IMR-90 (cell line): ENCODE results near the gene MEIKIN. TPM values are rescaled to one million over a fixed set of nuclear protein-coding genes. Genes with fewer than 3 reads are reported as not detected.

ENCODE experiments used
- ATAC-seq: fragments of 200-7000 bp; cut with Tn5 transposase; 2 replicates; pipeline ENCODE4 v1.9.1; 2020; ENCODE audit warnings: low read depth, mild to moderate bottlenecking, moderate library complexity
- BruUV-seq: library from RNA; stranded (reverse); fragments of 400-500 nt; replicated peaks from 2 replicates; lab custom pipeline; 2021; lab: Mats Ljungman, UMichigan
- CTCF ChIA-PET: fragments of 300-600 bp; formaldehyde crosslinking; extraction: SDS; loops from one replicate; lab custom pipeline; 2021; ENCODE audit warnings: antibody characterized with exemption; lab: Yijun Ruan, JAX
- POLR2A ChIA-PET: fragments of 300-600 bp; sonication (Branson Sonifier 250); formaldehyde crosslinking; loops from one replicate; lab custom pipeline; 2022; ENCODE audit warnings: antibody characterized with exemption; ENCODE audit not compliant: unreplicated experiment; lab: Charles Lee
- DNase-seq: peaks from one replicate; pipeline ENCODE4 v3.0.0; 2013
- H2AFZ ChIP-seq: replicated peaks from 2 replicates; pipeline ENCODE3; 2013; ENCODE audit warnings: low read length, mild to moderate bottlenecking; ENCODE audit not compliant: poor library complexity
- H2AK5ac ChIP-seq: 2 replicates; pipeline ENCODE4 v1.6.1; 2013; ENCODE audit warnings: low read depth, low read length, inconsistent platforms
- H2AK9ac ChIP-seq: replicated peaks from 2 replicates; pipeline ENCODE3; 2013; ENCODE audit warnings: mild to moderate bottlenecking, low read depth, low read length, moderate library complexity; ENCODE audit not compliant: poor library complexity
- H2BK120ac ChIP-seq: 2 replicates; pipeline ENCODE4 v1.6.1; 2013; ENCODE audit warnings: low read depth, low read length, inconsistent platforms
- H2BK15ac ChIP-seq: 3 replicates; pipeline ENCODE4 v1.6.1; 2013; ENCODE audit warnings: low read depth, low read length, inconsistent platforms
- H2BK20ac ChIP-seq: 2 replicates; pipeline ENCODE4 v1.6.1; 2013; ENCODE audit warnings: low read depth, mild to moderate bottlenecking, inconsistent platforms, low read length, moderate library complexity
- H2BK5ac ChIP-seq: 2 replicates; pipeline ENCODE4 v1.6.1; 2013; ENCODE audit warnings: mild to moderate bottlenecking, low read depth, low read length, inconsistent platforms; ENCODE audit not compliant: poor library complexity, severe bottlenecking
- H3K14ac ChIP-seq: replicated peaks from 2 replicates; pipeline ENCODE4 v1.6.1; 2013; ENCODE audit warnings: low read depth, low read length, inconsistent platforms
- H3K18ac ChIP-seq: 2 replicates; pipeline ENCODE4 v1.6.1; 2013; ENCODE audit warnings: low read depth, low read length, control low read depth
- H3K23ac ChIP-seq: 2 replicates; pipeline ENCODE4 v1.6.1; 2013; ENCODE audit warnings: low read depth, low read length, inconsistent platforms
- H3K27ac ChIP-seq: 2 replicates; pipeline ENCODE4 v1.5.1; 2013; ENCODE audit warnings: mild to moderate bottlenecking, control low read depth, low read length; ENCODE audit not compliant: insufficient read depth
- H3K27me3 ChIP-seq: 2 replicates; pipeline ENCODE4 v1.6.1; 2013; ENCODE audit warnings: low read length; ENCODE audit not compliant: control insufficient read depth, insufficient read depth
- H3K36me3 ChIP-seq: 2 replicates; pipeline ENCODE4 v1.6.1; 2013; ENCODE audit warnings: low read length, mixed read lengths; ENCODE audit not compliant: control insufficient read depth, insufficient read depth
- H3K4ac ChIP-seq: 2 replicates; pipeline ENCODE4 v1.6.1; 2013; ENCODE audit warnings: low read depth, low read length, inconsistent platforms
- H3K4me1 ChIP-seq: 2 replicates; pipeline ENCODE4 v1.6.1; 2013; ENCODE audit warnings: low read length, mixed read lengths; ENCODE audit not compliant: control insufficient read depth, insufficient read depth
- H3K4me2 ChIP-seq: 2 replicates; pipeline ENCODE4 v1.6.1; 2013; ENCODE audit warnings: low read depth, mild to moderate bottlenecking, control low read depth, low read length, moderate library complexity
- H3K4me3 ChIP-seq: 2 replicates; pipeline ENCODE4 v1.5.1; 2013; ENCODE audit warnings: low read depth, mild to moderate bottlenecking, control low read depth, low read length, moderate library complexity; ENCODE audit not compliant: insufficient read depth
- H3K56ac ChIP-seq: 2 replicates; pipeline ENCODE4 v1.6.1; 2013; ENCODE audit warnings: low read length, inconsistent platforms; ENCODE audit not compliant: insufficient read depth; ENCODE audit errors: extremely low read depth
- H3K79me1 ChIP-seq, 2 experiments: 2 replicates each; pipeline ENCODE4 v1.6.1; 2013; ENCODE audit warnings: low read length in 2 of 2, inconsistent platforms in 1 of 2, low read depth in 1 of 2
- H3K9ac ChIP-seq: 2 replicates; pipeline ENCODE4 v1.6.1; 2013; ENCODE audit warnings: low read depth, low read length, control low read depth
- H3K9me1 ChIP-seq: 2 replicates; pipeline ENCODE4 v1.6.1; 2013; ENCODE audit warnings: low read length, inconsistent platforms; ENCODE audit not compliant: insufficient read depth
- H3K9me3 ChIP-seq: 2 replicates; pipeline ENCODE4 v1.6.1; 2013; ENCODE audit warnings: low read length; ENCODE audit not compliant: control insufficient read depth, insufficient read depth
- H4K20me1 ChIP-seq: 2 replicates; pipeline ENCODE4 v1.6.1; 2013; ENCODE audit warnings: low read length, inconsistent platforms; ENCODE audit not compliant: insufficient read depth
- H4K5ac ChIP-seq: 2 replicates; pipeline ENCODE4 v1.6.1; 2013; ENCODE audit warnings: mild to moderate bottlenecking, low read depth, low read length, control low read depth
- H4K8ac ChIP-seq, 2 experiments: 2 replicates each; pipeline ENCODE4 v1.6.1; 2013; ENCODE audit warnings: low read depth in 2 of 2, low read length in 2 of 2, control low read depth in 1 of 2, inconsistent platforms in 1 of 2
- H4K91ac ChIP-seq: 2 replicates; pipeline ENCODE4 v1.6.1; 2013; ENCODE audit warnings: low read depth, low read length, inconsistent platforms; ENCODE audit not compliant: insufficient read depth
- BHLHE40 ChIP-seq: fragments of 150-350 bp; IDR thresholded peaks from 2 replicates; pipeline ENCODE4 v1.6.1; 2016; ENCODE audit warnings: mild to moderate bottlenecking, low read depth, low read length
- CEBPB ChIP-seq: IDR thresholded peaks from 2 replicates; pipeline ENCODE4 v1.6.1; 2012; ENCODE audit warnings: low read depth, low read length, improper control_type of control experiment
- CHD1 ChIP-seq: IDR thresholded peaks from 2 replicates; pipeline ENCODE4 v1.6.1; 2012; ENCODE audit warnings: low read depth, low read length, improper control_type of control experiment
- ELK1 ChIP-seq: fragments of 150-350 bp; IDR thresholded peaks from 2 replicates; pipeline ENCODE4 v1.6.1; 2016; ENCODE audit warnings: low read depth, mild to moderate bottlenecking, low read length, moderate library complexity, borderline replicate concordance
- FOS ChIP-seq: fragments of 150-350 bp; IDR thresholded peaks from 2 replicates; pipeline ENCODE4 v1.6.1; 2016; ENCODE audit warnings: low read depth, low read length
- MAFK ChIP-seq: IDR thresholded peaks from 2 replicates; pipeline ENCODE4 v1.6.1; 2012; ENCODE audit warnings: low read depth, low read length, improper control_type of control experiment
- MAZ ChIP-seq: IDR thresholded peaks from 2 replicates; pipeline ENCODE4 v1.6.1; 2012; ENCODE audit warnings: low read depth, mild to moderate bottlenecking, low read length, improper control_type of control experiment, moderate library complexity, borderline replicate concordance
- MXI1 ChIP-seq: IDR thresholded peaks from 2 replicates; pipeline ENCODE4 v1.6.1; 2012; ENCODE audit warnings: low read depth, mild to moderate bottlenecking, low read length, moderate library complexity, borderline replicate concordance
- NFE2L2 ChIP-seq: fragments of 150-350 bp; IDR thresholded peaks from 2 replicates; pipeline ENCODE4 v1.6.1; 2016; ENCODE audit warnings: low read depth, mild to moderate bottlenecking, low read length
- POLR2A ChIP-seq: IDR thresholded peaks from 2 replicates; pipeline ENCODE4 v1.6.1; 2012; ENCODE audit warnings: mild to moderate bottlenecking, low read depth, low read length
- RAD21 ChIP-seq: IDR thresholded peaks from 2 replicates; pipeline ENCODE4 v1.6.1; 2012; ENCODE audit warnings: low read length, improper control_type of control experiment
- RCOR1 ChIP-seq: IDR thresholded peaks from 2 replicates; pipeline ENCODE4 v1.6.1; 2012; ENCODE audit warnings: mild to moderate bottlenecking, low read length, improper control_type of control experiment; ENCODE audit not compliant: insufficient replicate concordance
- RFX5 ChIP-seq: IDR thresholded peaks from 2 replicates; pipeline ENCODE4 v1.8.0; 2012; ENCODE audit warnings: low read depth, mild to moderate bottlenecking, low read length, moderate library complexity
- SMC3 ChIP-seq: fragments of 150-350 bp; IDR thresholded peaks from 2 replicates; pipeline ENCODE4 v1.6.1; 2016; ENCODE audit warnings: low read depth, mild to moderate bottlenecking, antibody characterized with exemption, low read length, moderate library complexity
- USF2 ChIP-seq: fragments of 150-350 bp; IDR thresholded peaks from 2 replicates; pipeline ENCODE4 v1.6.1; 2017; ENCODE audit warnings: mild to moderate bottlenecking, antibody characterized with exemption, low read length, low read depth
- WGBS, 2 experiments: methylation state at CpG; one replicate each; pipeline versions ENCODE4 v1.1.5 to v1.1.7; 2013; ENCODE audit warnings: missing lambda C conversion rate in 2 of 2; ENCODE audit not compliant: insufficient read length in 1 of 2; ENCODE audit errors: extremely low coverage in 2 of 2; 5-methylcytosine and 5-hydroxymethylcytosine counted together
- dilution Hi-C: fragments of 300-500 bp; cut with HindIII; formaldehyde crosslinking; loops from one replicate; pipeline ENCODE4 v1.14.3; 2018; ENCODE audit warnings: low sequenced_read_pairs; ENCODE audit not compliant: unreplicated experiment
- in situ Hi-C: fragments of 300-500 bp; cut with MboI; formaldehyde crosslinking; loops from 3 replicates; pipeline ENCODE4 v1.14.3; 2019; ENCODE audit warnings: low sequenced_read_pairs, inconsistent platforms, mixed read lengths
- intact Hi-C: fragments of 100-400 bp; cut with micrococcal nuclease; formaldehyde crosslinking; loops from 2 replicates; pipeline ENCODE4 v1.10.0; 2022
- polyA plus RNA-seq, 3 experiments: library from polyadenylated mRNA; depleted of rRNA; stranded (reverse); fragments of >200 nt; gene quantifications; 2 replicates each; pipeline ENCODE4 v1.2.3, GENCODE V29; 2012; ENCODE audit warnings: low replicate concordance in 1 of 3
- total RNA-seq: library from RNA; depleted of rRNA; stranded (reverse); fragments of >200 nt; gene quantifications from 2 replicates; pipeline ENCODE4 v1.2.3, GENCODE V29; 2012

The MEIKIN gene
- total and polyA plus RNA-seq, 2 of the 4 experiments (the other 2 are of a cell fraction) = not detected

- H2BK20ac ChIP-seq = no peak overlapping the region
- no TSS peak for BruUV-seq
- dilution Hi-C loops = no loop called here
- intact Hi-C loops = no loop called here
- 100% methylated on average over 1 of the region's 8 CpGs; no CpG with 5 or more reads in 1 of the 2 experiments for WGBS, 2 experiments
- H4K91ac ChIP-seq = no peak overlapping the region
- no peak overlapping the region for H3K4me2 ChIP-seq
- no peaks in the 10 kb centered on the region for H3K4me1 ChIP-seq
- H4K5ac ChIP-seq = no peak overlapping the region
- no peak overlapping the region for H3K23ac ChIP-seq
- H2BK15ac ChIP-seq = no peak overlapping the region
- H2AK5ac ChIP-seq = no peak overlapping the region
- TF ChIP-seq MXI1 (no peak), SMC3 (no peak), USF2 (no peak), RCOR1 (no peak), CEBPB (no peak), POLR2A (no peak), RAD21 (no peak), MAFK (no peak), FOS (no peak), BHLHE40 (no peak), NFE2L2 (no peak), CHD1 (no peak), ELK1 (no peak), MAZ (no peak), RFX5 (no peak)
- no peak overlapping the region for H3K27ac ChIP-seq
- H4K20me1 ChIP-seq = no peaks in the 10 kb centered on the region
- ChIA-PET CTCF (no interaction called here), POLR2A (no interaction called here)
- H2AK9ac ChIP-seq = no peak overlapping the region
- no peak overlapping the region for H2BK120ac ChIP-seq
- no peak overlapping the region for H3K4ac ChIP-seq
- no peak overlapping the region for H3K4me3 ChIP-seq
- H2AFZ ChIP-seq = no peak overlapping the region
- no peak overlapping the region for H4K8ac ChIP-seq
- no peaks in the 10 kb centered on the region for H3K9me3 ChIP-seq
- no peak for DNase-seq
- H3K9ac ChIP-seq = no peak overlapping the region
- ATAC-seq = no peak
- H2BK5ac ChIP-seq = no peak overlapping the region
- H3K14ac ChIP-seq = no peak overlapping the region
- no peaks in the 10 kb centered on the region for H3K36me3 ChIP-seq
- no peak overlapping the region for H3K56ac ChIP-seq
- in situ Hi-C loops = no loop called here
- H3K9me1 ChIP-seq = no peaks in the 10 kb centered on the region
- H3K79me1 ChIP-seq = no peaks in the 10 kb centered on the region
- H3K18ac ChIP-seq = no peak overlapping the region
- peaks cover 2% of the 10 kb centered on the region; the same call in 1 of the 2 replicates for H3K27me3 ChIP-seq
These were observed 12.4 kb upstream of the MEIKIN start for GRCh38 chr5:131957721-131958441.
